IMR-90 (cell line): ENCODE measurements around the gene ALKBH7. TPM values are rescaled to one million over a fixed set of nuclear protein-coding genes. Genes with fewer than 3 reads are reported as not detected.

Source experiments
- ATAC-seq: fragments of 200-7000 bp; cut with Tn5 transposase; 2 replicates; pipeline ENCODE4 v1.9.1; 2020; ENCODE audit warnings: low read depth, mild to moderate bottlenecking, moderate library complexity
- BruUV-seq: library from RNA; stranded (reverse); fragments of 400-500 nt; replicated peaks from 2 replicates; lab custom pipeline; 2021; lab: Mats Ljungman, UMichigan
- CTCF ChIA-PET: fragments of 300-600 bp; formaldehyde crosslinking; extraction: SDS; loops from one replicate; lab custom pipeline; 2021; ENCODE audit warnings: antibody characterized with exemption; lab: Yijun Ruan, JAX
- POLR2A ChIA-PET: fragments of 300-600 bp; sonication (Branson Sonifier 250); formaldehyde crosslinking; loops from one replicate; lab custom pipeline; 2022; ENCODE audit warnings: antibody characterized with exemption; ENCODE audit not compliant: unreplicated experiment; lab: Charles Lee
- DNase-seq: peaks from one replicate; pipeline ENCODE4 v3.0.0; 2013
- H2AFZ ChIP-seq: replicated peaks from 2 replicates; pipeline ENCODE3; 2013; ENCODE audit warnings: low read length, mild to moderate bottlenecking; ENCODE audit not compliant: poor library complexity
- H2AK5ac ChIP-seq: 2 replicates; pipeline ENCODE4 v1.6.1; 2013; ENCODE audit warnings: low read depth, low read length, inconsistent platforms
- H2AK9ac ChIP-seq: replicated peaks from 2 replicates; pipeline ENCODE3; 2013; ENCODE audit warnings: mild to moderate bottlenecking, low read depth, low read length, moderate library complexity; ENCODE audit not compliant: poor library complexity
- H2BK120ac ChIP-seq: 2 replicates; pipeline ENCODE4 v1.6.1; 2013; ENCODE audit warnings: low read depth, low read length, inconsistent platforms
- H2BK15ac ChIP-seq: 3 replicates; pipeline ENCODE4 v1.6.1; 2013; ENCODE audit warnings: low read depth, low read length, inconsistent platforms
- H2BK20ac ChIP-seq: 2 replicates; pipeline ENCODE4 v1.6.1; 2013; ENCODE audit warnings: low read depth, mild to moderate bottlenecking, inconsistent platforms, low read length, moderate library complexity
- H2BK5ac ChIP-seq: 2 replicates; pipeline ENCODE4 v1.6.1; 2013; ENCODE audit warnings: mild to moderate bottlenecking, low read depth, low read length, inconsistent platforms; ENCODE audit not compliant: poor library complexity, severe bottlenecking
- H3K14ac ChIP-seq: replicated peaks from 2 replicates; pipeline ENCODE4 v1.6.1; 2013; ENCODE audit warnings: low read depth, low read length, inconsistent platforms
- H3K18ac ChIP-seq: 2 replicates; pipeline ENCODE4 v1.6.1; 2013; ENCODE audit warnings: low read depth, low read length, control low read depth
- H3K23ac ChIP-seq: 2 replicates; pipeline ENCODE4 v1.6.1; 2013; ENCODE audit warnings: low read depth, low read length, inconsistent platforms
- H3K27ac ChIP-seq: 2 replicates; pipeline ENCODE4 v1.5.1; 2013; ENCODE audit warnings: mild to moderate bottlenecking, control low read depth, low read length; ENCODE audit not compliant: insufficient read depth
- H3K27me3 ChIP-seq: 2 replicates; pipeline ENCODE4 v1.6.1; 2013; ENCODE audit warnings: low read length; ENCODE audit not compliant: control insufficient read depth, insufficient read depth
- H3K36me3 ChIP-seq: 2 replicates; pipeline ENCODE4 v1.6.1; 2013; ENCODE audit warnings: low read length, mixed read lengths; ENCODE audit not compliant: control insufficient read depth, insufficient read depth
- H3K4ac ChIP-seq: 2 replicates; pipeline ENCODE4 v1.6.1; 2013; ENCODE audit warnings: low read depth, low read length, inconsistent platforms
- H3K4me1 ChIP-seq: 2 replicates; pipeline ENCODE4 v1.6.1; 2013; ENCODE audit warnings: low read length, mixed read lengths; ENCODE audit not compliant: control insufficient read depth, insufficient read depth
- H3K4me2 ChIP-seq: 2 replicates; pipeline ENCODE4 v1.6.1; 2013; ENCODE audit warnings: low read depth, mild to moderate bottlenecking, control low read depth, low read length, moderate library complexity
- H3K4me3 ChIP-seq: 2 replicates; pipeline ENCODE4 v1.5.1; 2013; ENCODE audit warnings: low read depth, mild to moderate bottlenecking, control low read depth, low read length, moderate library complexity; ENCODE audit not compliant: insufficient read depth
- H3K56ac ChIP-seq: 2 replicates; pipeline ENCODE4 v1.6.1; 2013; ENCODE audit warnings: low read length, inconsistent platforms; ENCODE audit not compliant: insufficient read depth; ENCODE audit errors: extremely low read depth
- H3K79me1 ChIP-seq, 2 experiments: 2 replicates each; pipeline ENCODE4 v1.6.1; 2013; ENCODE audit warnings: low read length in 2 of 2, inconsistent platforms in 1 of 2, low read depth in 1 of 2
- H3K9ac ChIP-seq: 2 replicates; pipeline ENCODE4 v1.6.1; 2013; ENCODE audit warnings: low read depth, low read length, control low read depth
- H3K9me1 ChIP-seq: 2 replicates; pipeline ENCODE4 v1.6.1; 2013; ENCODE audit warnings: low read length, inconsistent platforms; ENCODE audit not compliant: insufficient read depth
- H3K9me3 ChIP-seq: 2 replicates; pipeline ENCODE4 v1.6.1; 2013; ENCODE audit warnings: low read length; ENCODE audit not compliant: control insufficient read depth, insufficient read depth
- H4K20me1 ChIP-seq: 2 replicates; pipeline ENCODE4 v1.6.1; 2013; ENCODE audit warnings: low read length, inconsistent platforms; ENCODE audit not compliant: insufficient read depth
- H4K5ac ChIP-seq: 2 replicates; pipeline ENCODE4 v1.6.1; 2013; ENCODE audit warnings: mild to moderate bottlenecking, low read depth, low read length, control low read depth
- H4K8ac ChIP-seq, 2 experiments: 2 replicates each; pipeline ENCODE4 v1.6.1; 2013; ENCODE audit warnings: low read depth in 2 of 2, low read length in 2 of 2, control low read depth in 1 of 2, inconsistent platforms in 1 of 2
- H4K91ac ChIP-seq: 2 replicates; pipeline ENCODE4 v1.6.1; 2013; ENCODE audit warnings: low read depth, low read length, inconsistent platforms; ENCODE audit not compliant: insufficient read depth
- BHLHE40 ChIP-seq: fragments of 150-350 bp; IDR thresholded peaks from 2 replicates; pipeline ENCODE4 v1.6.1; 2016; ENCODE audit warnings: mild to moderate bottlenecking, low read depth, low read length
- CEBPB ChIP-seq: IDR thresholded peaks from 2 replicates; pipeline ENCODE4 v1.6.1; 2012; ENCODE audit warnings: low read depth, low read length, improper control_type of control experiment
- MAFK ChIP-seq: IDR thresholded peaks from 2 replicates; pipeline ENCODE4 v1.6.1; 2012; ENCODE audit warnings: low read depth, low read length, improper control_type of control experiment
- WGBS, 2 experiments: methylation state at CpG; one replicate each; pipeline versions ENCODE4 v1.1.5 to v1.1.7; 2013; ENCODE audit warnings: missing lambda C conversion rate in 2 of 2; ENCODE audit not compliant: insufficient read length in 1 of 2; ENCODE audit errors: extremely low coverage in 2 of 2; 5-methylcytosine and 5-hydroxymethylcytosine counted together
- dilution Hi-C: fragments of 300-500 bp; cut with HindIII; formaldehyde crosslinking; loops from one replicate; pipeline ENCODE4 v1.14.3; 2018; ENCODE audit warnings: low sequenced_read_pairs; ENCODE audit not compliant: unreplicated experiment
- in situ Hi-C: fragments of 300-500 bp; cut with MboI; formaldehyde crosslinking; loops from 3 replicates; pipeline ENCODE4 v1.14.3; 2019; ENCODE audit warnings: low sequenced_read_pairs, inconsistent platforms, mixed read lengths
- intact Hi-C: fragments of 100-400 bp; cut with micrococcal nuclease; formaldehyde crosslinking; loops from 2 replicates; pipeline ENCODE4 v1.10.0; 2022
- polyA plus RNA-seq, 3 experiments: library from polyadenylated mRNA; depleted of rRNA; stranded (reverse); fragments of >200 nt; gene quantifications; 2 replicates each; pipeline ENCODE4 v1.2.3, GENCODE V29; 2012; ENCODE audit warnings: low replicate concordance in 1 of 3
- total RNA-seq: library from RNA; depleted of rRNA; stranded (reverse); fragments of >200 nt; gene quantifications from 2 replicates; pipeline ENCODE4 v1.2.3, GENCODE V29; 2012

Gene ALKBH7
- total and polyA plus RNA-seq, 2 of the 4 experiments (the other 2 are of a cell fraction), result 9.3 to 22.5 TPM

DNA sequence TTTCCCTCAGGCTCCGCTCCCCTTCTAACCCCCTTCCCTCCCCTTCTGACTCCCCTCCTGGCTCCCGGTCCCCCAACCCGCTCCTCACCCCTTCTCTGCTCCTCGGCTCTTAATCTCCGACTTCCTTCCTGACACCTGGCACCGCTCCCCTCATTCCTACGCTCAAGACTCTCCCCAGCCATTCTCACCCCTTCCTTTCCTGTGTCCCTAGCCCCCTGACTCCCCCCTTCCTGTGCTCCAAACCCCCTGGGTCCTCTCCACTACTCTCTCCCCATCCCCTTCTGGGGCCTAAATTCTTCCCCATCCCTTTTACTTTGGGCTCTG, 10.6 kb upstream of the ALKBH7 start:
- peaks cover 16 to 34% of the 10 kb centered on the region in 2 experiments for H3K79me1 ChIP-seq
- H4K5ac ChIP-seq, result peak overlapping the region; percentile 78
- peak overlapping the region; percentile 96 for H3K23ac ChIP-seq
- no peak overlapping the region; the same call in 1 of the 2 replicates for H3K18ac ChIP-seq
- TF ChIP-seq BHLHE40 (no peak), MAFK (no peak), CEBPB (no peak)
- ChIA-PET POLR2A (interaction anchor here (2.2 kb wide), 1 partner anchor 11 kb away, joined by 8 read pairs; the partner anchor contains the start of gene ALKBH7), CTCF (no interaction called here)
- peak overlapping the region; percentile 81 for H3K4ac ChIP-seq
- in situ Hi-C loops, result no loop called here
- peaks cover 19% of the 10 kb centered on the region for H3K36me3 ChIP-seq
- H3K9ac ChIP-seq, result peak overlapping the region; percentile 88
- H3K4me2 ChIP-seq, result peak overlapping the region; percentile 97
- H3K4me1 ChIP-seq, result peaks cover 5% of the 10 kb centered on the region
- no peaks in the 10 kb centered on the region for H4K20me1 ChIP-seq
- peak overlapping the region; percentile 68 to 79 for H4K8ac ChIP-seq
- H3K14ac ChIP-seq, result peak overlapping the region; percentile 87
- H2AFZ ChIP-seq, result peak overlapping the region; percentile 99
- ATAC-seq, result no peak
- no TSS peak for BruUV-seq
- H3K9me1 ChIP-seq, result no peaks in the 10 kb centered on the region
- H4K91ac ChIP-seq, result peak overlapping the region; percentile 58
- peak overlapping the region; percentile 73 for H3K4me3 ChIP-seq
- peak overlapping the region; percentile 77 for H3K27ac ChIP-seq
- no peak overlapping the region for H2BK15ac ChIP-seq
- H2BK5ac ChIP-seq, result peak overlapping the region; percentile 75
- DNase-seq, result no peak
- H3K56ac ChIP-seq, result peak overlapping the region; percentile 64; the same call in 1 of the 2 replicates
- peak overlapping the region; percentile 90 for H2AK5ac ChIP-seq
- peak overlapping the region; percentile 57 for H2BK120ac ChIP-seq
- dilution Hi-C loops, result no loop called here
- H3K9me3 ChIP-seq, result no peaks in the 10 kb centered on the region
- intact Hi-C loops, result no loop called here
- no peaks in the 10 kb centered on the region for H3K27me3 ChIP-seq
- H2AK9ac ChIP-seq, result peak overlapping the region; percentile 98
- 0% methylated on average over 3 of the region's 7 CpGs; no CpG with 5 or more reads in 1 of the 2 experiments for WGBS, 2 experiments
- H2BK20ac ChIP-seq, result no peak overlapping the region
